Measurements from ENCODE around the gene CALY.

DNA sequence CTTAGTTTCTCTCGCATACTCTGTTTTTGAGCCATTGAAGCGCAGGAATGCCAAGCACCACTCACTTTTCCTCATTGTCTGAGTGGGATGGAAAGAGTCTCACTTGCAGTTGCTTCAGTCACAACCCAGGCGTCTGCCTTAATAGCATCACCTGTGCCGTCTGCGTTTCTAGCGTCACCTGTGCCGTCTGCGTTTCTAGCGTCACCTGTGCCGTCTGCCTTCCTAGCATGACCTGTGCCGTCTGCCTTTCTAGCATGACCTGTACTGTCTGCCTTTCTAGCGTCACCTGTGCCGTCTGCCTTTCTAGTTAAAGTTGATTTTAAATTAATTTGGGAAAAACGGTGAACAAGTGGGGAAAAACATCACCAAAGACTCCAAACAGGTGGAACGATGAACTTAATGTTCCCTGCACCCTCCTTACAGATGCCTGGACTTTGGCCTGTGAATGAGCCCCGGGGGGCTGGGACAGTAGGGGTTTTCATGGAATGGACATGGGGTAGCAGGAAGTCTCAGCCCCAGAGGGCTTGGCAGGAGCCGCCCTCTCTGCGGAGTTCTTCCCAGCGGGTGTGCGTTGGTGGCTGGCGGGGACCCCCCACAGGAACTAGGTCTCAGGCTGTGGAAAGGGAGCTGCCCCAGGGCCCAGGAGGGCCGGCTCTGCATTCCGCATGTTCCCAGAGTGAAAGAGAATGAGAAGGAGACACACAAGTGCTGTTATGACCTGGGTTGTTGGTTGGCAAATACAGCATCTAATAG, 24.5 kb downstream of the CALY start:
- TF ChIP-seq, protein P1, sequence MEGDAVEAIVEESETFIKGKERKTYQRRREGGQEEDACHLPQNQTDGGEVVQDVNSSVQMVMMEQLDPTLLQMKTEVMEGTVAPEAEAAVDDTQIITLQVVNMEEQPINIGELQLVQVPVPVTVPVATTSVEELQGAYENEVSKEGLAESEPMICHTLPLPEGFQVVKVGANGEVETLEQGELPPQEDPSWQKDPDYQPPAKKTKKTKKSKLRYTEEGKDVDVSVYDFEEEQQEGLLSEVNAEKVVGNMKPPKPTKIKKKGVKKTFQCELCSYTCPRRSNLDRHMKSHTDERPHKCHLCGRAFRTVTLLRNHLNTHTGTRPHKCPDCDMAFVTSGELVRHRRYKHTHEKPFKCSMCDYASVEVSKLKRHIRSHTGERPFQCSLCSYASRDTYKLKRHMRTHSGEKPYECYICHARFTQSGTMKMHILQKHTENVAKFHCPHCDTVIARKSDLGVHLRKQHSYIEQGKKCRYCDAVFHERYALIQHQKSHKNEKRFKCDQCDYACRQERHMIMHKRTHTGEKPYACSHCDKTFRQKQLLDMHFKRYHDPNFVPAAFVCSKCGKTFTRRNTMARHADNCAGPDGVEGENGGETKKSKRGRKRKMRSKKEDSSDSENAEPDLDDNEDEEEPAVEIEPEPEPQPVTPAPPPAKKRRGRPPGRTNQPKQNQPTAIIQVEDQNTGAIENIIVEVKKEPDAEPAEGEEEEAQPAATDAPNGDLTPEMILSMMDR (conservative IDR thresholded peaks at IDR 0.05; ENCODE audit: low read depth, low read length) = no peak
- TF ChIP-seq EZH2 (IDR thresholded peaks at IDR 0.05; ENCODE audit: low read length, unreplicated experiment) = no peak
- no peak for TF ChIP-seq EZH2phosphoT487 (IDR thresholded peaks at IDR 0.05; ENCODE audit: borderline replicate concordance, low read length)

Data from PC-3 (cell line).